H1 (cell line): ENCODE results near the gene DIP2C. TPM values are rescaled to one million over a fixed set of nuclear protein-coding genes. Genes with fewer than 3 reads are reported as not detected.

Experiments used
- CTCF ChIA-PET: fragments of 300-600 bp; sonication (Branson Sonifier 250); formaldehyde crosslinking; loops from one replicate; lab custom pipeline; 2021; ENCODE audit not compliant: partially characterized antibody; lab: Charles Lee
- POLR2A ChIA-PET: fragments of 300-600 bp; sonication (Branson Sonifier 250); formaldehyde crosslinking; loops from one replicate; lab custom pipeline; 2021; ENCODE audit warnings: inconsistent platforms; ENCODE audit not compliant: partially characterized antibody; lab: Charles Lee
- DNase-seq, 2 experiments: peaks; one replicate each; pipeline versions ENCODE4 v3.0.0 to v3.0.0-alpha.2; 2010 to 2022; ENCODE audit warnings: low spot score in 2 of 2, low read depth in 1 of 2, mixed read lengths in 1 of 2
- FAIRE-seq: peaks from 2 replicates; lab custom pipeline; 2011; peaks lifted over from hg19 to GRCh38; lab: Jason Lieb, UNC
- H2AFZ ChIP-seq: 2 replicates; pipeline ENCODE4 v1.8.1; 2012; ENCODE audit warnings: low read length, inconsistent platforms
- H2AK5ac ChIP-seq: 2 replicates; pipeline ENCODE4 v1.6.1; 2013; ENCODE audit warnings: low read depth, low read length
- H2BK120ac ChIP-seq: replicated peaks from 2 replicates; pipeline ENCODE3; 2013; ENCODE audit warnings: low read depth, low read length, inconsistent platforms
- H2BK12ac ChIP-seq: 2 replicates; pipeline ENCODE4 v1.6.1; 2013; ENCODE audit warnings: low read depth, low read length
- H2BK15ac ChIP-seq: 2 replicates; pipeline ENCODE4 v1.6.1; 2013; ENCODE audit warnings: low read length
- H2BK20ac ChIP-seq: 2 replicates; pipeline ENCODE4 v1.6.1; 2013; ENCODE audit warnings: low read length
- H2BK5ac ChIP-seq: 2 replicates; pipeline ENCODE4 v1.6.1; 2013; ENCODE audit warnings: low read depth, low read length
- H3K14ac ChIP-seq: 2 replicates; pipeline ENCODE4 v1.6.1; 2013; ENCODE audit warnings: inconsistent platforms; ENCODE audit not compliant: insufficient read length
- H3K18ac ChIP-seq: 2 replicates; pipeline ENCODE4 v1.6.1; 2013; ENCODE audit warnings: low read length; ENCODE audit errors: extremely low read depth
- H3K23ac ChIP-seq: 2 replicates; pipeline ENCODE4 v1.6.1; 2013; ENCODE audit warnings: inconsistent platforms; ENCODE audit not compliant: insufficient read length
- H3K23me2 ChIP-seq: 2 replicates; pipeline ENCODE4 v1.6.1; 2013; ENCODE audit warnings: low read depth, low read length
- H3K27ac ChIP-seq: 2 replicates; pipeline ENCODE4 v1.6.1; 2011; ENCODE audit warnings: low read depth, low read length, inconsistent platforms
- H3K27me3 ChIP-seq, 4 experiments: replicated peaks in 1 of 4; 1 replicate in 1 of 4; 2 replicates in 3 of 4; pipeline versions ENCODE4 v1.6.1 to v1.8.1; 2011 to 2013; ENCODE audit warnings: low read length in 3 of 4, mild to moderate bottlenecking in 3 of 4, inconsistent platforms in 2 of 4, mixed read lengths in 2 of 4, moderate library complexity in 1 of 4; ENCODE audit not compliant: control insufficient read depth in 3 of 4, insufficient read depth in 3 of 4; ENCODE audit errors: extremely low read depth in 1 of 4
- H3K36me3 ChIP-seq, 4 experiments: 2 replicates each; pipeline versions ENCODE4 v1.6.1 to v1.8.1; 2011 to 2013; ENCODE audit warnings: mild to moderate bottlenecking in 4 of 4, low read length in 3 of 4, moderate library complexity in 2 of 4, control low read depth in 1 of 4, inconsistent platforms in 1 of 4; ENCODE audit not compliant: insufficient read depth in 4 of 4, control insufficient read depth in 2 of 4
- H3K4ac ChIP-seq: replicated peaks from 2 replicates; pipeline ENCODE3; 2013; ENCODE audit warnings: low read length, low read depth, mixed read lengths, inconsistent platforms; ENCODE audit not compliant: insufficient read length
- H3K4me1 ChIP-seq, 4 experiments: replicated peaks in 1 of 4; 1 replicate in 1 of 4; 2 replicates in 3 of 4; pipeline versions ENCODE4 v1.6.1 to v1.8.1; 2011 to 2013; ENCODE audit warnings: low read length in 3 of 4, inconsistent platforms in 2 of 4, mixed read lengths in 1 of 4; ENCODE audit not compliant: insufficient read depth in 4 of 4, control insufficient read depth in 3 of 4
- H3K4me2 ChIP-seq, 2 experiments: 2 replicates each; pipeline versions ENCODE4 v1.6.1 to v1.8.1; 2011 to 2013; ENCODE audit warnings: low read depth in 2 of 2, low read length in 2 of 2, control low read depth in 1 of 2, inconsistent platforms in 1 of 2, mild to moderate bottlenecking in 1 of 2; ENCODE audit not compliant: insufficient read depth in 1 of 2
- H3K4me3 ChIP-seq, 4 experiments: fragments of 200-600, 300-600 bp in 1 of 4; sonication (generic), shearing (Covaris generic), sonication (Bioruptor Twin) in 1 of 4; 2 replicates each; pipeline versions ENCODE4 v1.5.1 to v1.8.1; 2011 to 2016; ENCODE audit warnings: low read length in 4 of 4, low read depth in 3 of 4, control low read depth in 2 of 4, inconsistent platforms in 2 of 4, mild to moderate bottlenecking in 2 of 4, mixed read lengths in 1 of 4, moderate library complexity in 1 of 4; ENCODE audit not compliant: insufficient read depth in 2 of 4; ENCODE audit errors: extremely low read depth in 1 of 4
- H3K56ac ChIP-seq: replicated peaks from 2 replicates; pipeline ENCODE3; 2013; ENCODE audit warnings: low read depth, mild to moderate bottlenecking, mixed read lengths, low read length, inconsistent platforms; ENCODE audit not compliant: insufficient read length
- H3K79me1 ChIP-seq: 2 replicates; pipeline ENCODE4 v1.6.1; 2013; ENCODE audit warnings: low read depth, low read length, control low read depth
- H3K79me2 ChIP-seq, 2 experiments: 2 replicates each; pipeline versions ENCODE4 v1.6.1 to v1.8.1; 2012 to 2013; ENCODE audit warnings: low read length in 2 of 2, mild to moderate bottlenecking in 2 of 2, inconsistent platforms in 1 of 2; ENCODE audit not compliant: insufficient read depth in 2 of 2, control insufficient read depth in 1 of 2
- H3K9ac ChIP-seq, 4 experiments: replicated peaks in 1 of 4; 1 replicate in 1 of 4; 2 replicates in 3 of 4; pipeline versions ENCODE4 v1.6.1 to v1.8.1; 2011 to 2013; ENCODE audit warnings: low read depth in 3 of 4, low read length in 3 of 4, control low read depth in 2 of 4, mild to moderate bottlenecking in 2 of 4, moderate library complexity in 2 of 4, inconsistent platforms in 1 of 4; ENCODE audit errors: extremely low read depth in 1 of 4
- H3K9me3 ChIP-seq, 2 experiments: 2 replicates each; pipeline versions ENCODE4 v1.6.1 to v1.8.1; 2012 to 2013; ENCODE audit warnings: mild to moderate bottlenecking in 2 of 2, moderate library complexity in 2 of 2, control low read depth in 1 of 2, inconsistent platforms in 1 of 2, low read depth in 1 of 2, low read length in 1 of 2, mixed read lengths in 1 of 2; ENCODE audit not compliant: insufficient read depth in 2 of 2
- H4K20me1 ChIP-seq, 2 experiments: replicated peaks in 1 of 2; 2 replicates each; pipeline versions ENCODE3 to v1.8.1; 2011 to 2013; ENCODE audit warnings: inconsistent platforms in 2 of 2, low read length in 2 of 2, mild to moderate bottlenecking in 1 of 2; ENCODE audit not compliant: insufficient read depth in 2 of 2, control insufficient read depth in 1 of 2
- H4K5ac ChIP-seq: 2 replicates; pipeline ENCODE4 v1.6.1; 2013; ENCODE audit warnings: low read length, low read depth, mixed read lengths, inconsistent platforms; ENCODE audit not compliant: insufficient read length
- H4K8ac ChIP-seq: 2 replicates; pipeline ENCODE4 v1.8.0; 2013; ENCODE audit warnings: mild to moderate bottlenecking, moderate library complexity, low read length, inconsistent platforms; ENCODE audit not compliant: insufficient read depth; ENCODE audit errors: extremely low read depth
- H4K91ac ChIP-seq: replicated peaks from 2 replicates; pipeline ENCODE3; 2013; ENCODE audit warnings: low read length, mixed read lengths, inconsistent platforms; ENCODE audit not compliant: insufficient read length
- BACH1 ChIP-seq: IDR thresholded peaks from 2 replicates; pipeline ENCODE4 v1.6.1; 2012; ENCODE audit warnings: low read length, improper control_type of control experiment
- BRCA1 ChIP-seq: IDR thresholded peaks from 2 replicates; pipeline ENCODE4 v1.6.1; 2012; ENCODE audit warnings: low read depth, low read length, improper control_type of control experiment
- CBX5 ChIP-seq: fragments of 300-800, 300-1000 bp; sonication (generic); IDR thresholded peaks from 2 replicates; pipeline ENCODE4 v1.7.1; 2016; ENCODE audit warnings: antibody characterized with exemption, low read length, low read depth
- CHD2 ChIP-seq: IDR thresholded peaks from 2 replicates; pipeline ENCODE4 v1.6.1; 2012; ENCODE audit warnings: low read length, improper control_type of control experiment
- HDAC6 ChIP-seq: IDR thresholded peaks from one replicate; pipeline ENCODE4 v1.7.1; 2012; ENCODE audit warnings: low read depth, mild to moderate bottlenecking, inconsistent platforms, low read length, moderate library complexity
- JUND ChIP-seq: IDR thresholded peaks from 2 replicates; pipeline ENCODE4 v1.6.1; 2011; ENCODE audit warnings: mild to moderate bottlenecking, improper control_type of control experiment, low read length
- KDM4A ChIP-seq: IDR thresholded peaks from one replicate; pipeline ENCODE4 v1.7.1; 2012; ENCODE audit warnings: low read depth, mild to moderate bottlenecking, moderate library complexity, low read length, inconsistent platforms; ENCODE audit not compliant: severe bottlenecking
- MAFK ChIP-seq: IDR thresholded peaks from 2 replicates; pipeline ENCODE4 v1.6.1; 2012; ENCODE audit warnings: low read depth, mild to moderate bottlenecking, improper control_type of control experiment, low read length
- NANOG ChIP-seq: IDR thresholded peaks from 2 replicates; pipeline ENCODE4 v1.6.1; 2011; ENCODE audit warnings: low read length, low read depth, mild to moderate bottlenecking, inconsistent platforms; ENCODE audit not compliant: insufficient read depth, poor library complexity, severe bottlenecking
- NRF1 ChIP-seq: IDR thresholded peaks from 2 replicates; pipeline ENCODE4 v1.6.1; 2011; ENCODE audit warnings: mild to moderate bottlenecking, low read depth, low read length, improper control_type of control experiment
- POLR2AphosphoS5 ChIP-seq: IDR thresholded peaks from 2 replicates; pipeline ENCODE4 v1.6.1; 2011; ENCODE audit warnings: low read depth, low read length
- RNF2 ChIP-seq: fragments of 200-900, 300-1000 bp; sonication (generic); IDR thresholded peaks from 2 replicates; pipeline ENCODE4 v1.7.1; 2016; ENCODE audit warnings: borderline replicate concordance, low read depth, mild to moderate bottlenecking, antibody characterized with exemption, low read length; ENCODE audit not compliant: poor library complexity, severe bottlenecking; ENCODE audit errors: missing control alignments
- SAP30 ChIP-seq: fragments of 300-600 bp; sonication (generic); IDR thresholded peaks from 2 replicates; pipeline ENCODE4 v1.7.1; 2012; ENCODE audit warnings: low read length, moderate library complexity, mild to moderate bottlenecking, inconsistent platforms; ENCODE audit not compliant: insufficient read depth, insufficient replicate concordance
- SIX5 ChIP-seq: IDR thresholded peaks from 2 replicates; pipeline ENCODE4 v1.6.1; 2011; ENCODE audit warnings: mild to moderate bottlenecking, low read depth, low read length
- SP1 ChIP-seq: IDR thresholded peaks from 2 replicates; pipeline ENCODE4 v1.6.1; 2011; ENCODE audit warnings: low read depth, low read length
- SP4 ChIP-seq: IDR thresholded peaks from 2 replicates; pipeline ENCODE4 v1.6.1; 2012; ENCODE audit warnings: low read length, inconsistent platforms
- WGBS, 2 experiments: shearing (Covaris generic) in 1 of 2; methylation state at CpG; one replicate each; pipeline versions ENCODE4 v1.1.6 to v1.1.7; 2013 to 2015; ENCODE audit warnings: low lambda C conversion rate in 2 of 2, mixed read lengths in 2 of 2, inconsistent platforms in 1 of 2, low coverage in 1 of 2, missing lambda C conversion rate in 1 of 2; ENCODE audit not compliant: insufficient replicate concordance in 2 of 2, insufficient coverage in 1 of 2, insufficient read length in 1 of 2; ENCODE audit errors: extremely low coverage in 1 of 2, missing lambda C conversion rate in 1 of 2; 5-methylcytosine and 5-hydroxymethylcytosine counted together
- polyA plus RNA-seq, 7 experiments: library from polyadenylated mRNA; depleted of rRNA in 3 of 7; stranded (reverse) in 5 of 7; unstranded in 2 of 7; fragments of >200 nt in 5 of 7; fragments of 200-250 nt in 2 of 7; gene quantifications; 1 replicate in 5 of 7; 2 replicates in 1 of 7; 4 replicates in 1 of 7; pipeline versions ENCODE4 v1.2.1 to v1.2.3, GENCODE V29; 2011 to 2013; ENCODE audit warnings: missing spikeins in 2 of 7, mixed read lengths in 2 of 7
- total RNA-seq: library from RNA; stranded (reverse); fragmentation: NEBNext Ultra II Directional; extraction: Animal tissue kit (Norgen Biotek cat#: 25700); gene quantifications from 2 replicates; pipeline ENCODE4 v1.2.1, GENCODE V29; 2021

DIP2C gene
- total and polyA plus RNA-seq, 2 of the 8 experiments (the other 6 are each of a cell fraction or from before 2014, with no cell fraction given), result 3.8 to 9.3 TPM

DNA sequence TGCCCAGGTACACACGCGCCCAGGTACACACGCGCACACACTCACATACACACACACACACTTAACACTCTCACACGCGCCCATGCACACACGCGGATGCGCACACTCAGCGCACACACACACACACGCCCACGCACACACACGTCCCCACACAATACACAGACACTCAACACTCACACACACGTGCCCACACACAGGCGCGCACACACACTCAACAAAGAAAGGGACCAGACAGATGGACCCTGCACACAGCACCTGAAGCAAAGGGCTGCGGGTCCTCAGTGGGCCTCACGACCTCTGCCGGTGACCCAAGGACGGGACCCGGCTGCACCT lies 296.8 kb downstream of the DIP2C start:
- H3K4me2 ChIP-seq, result no peak overlapping the region
- no peaks in the 10 kb centered on the region for H3K9me3 ChIP-seq
- H3K4ac ChIP-seq, result no peak overlapping the region
- POLR2A ChIA-PET, result no interaction called here
- H3K36me3 ChIP-seq, result no peaks in the 10 kb centered on the region
- H2BK120ac ChIP-seq, result no peak overlapping the region
- no peak overlapping the region for H2AFZ ChIP-seq
- no peaks in the 10 kb centered on the region for H3K79me1 ChIP-seq
- FAIRE-seq (no peak), DNase-seq (no peak)
- no peak overlapping the region for H2BK12ac ChIP-seq
- CTCF ChIA-PET, result interaction anchor here (1.0 kb wide), 1 partner anchor 18 kb away, joined by 3 read pairs; no protein-coding TSS in a partner anchor
- no peaks in the 10 kb centered on the region for H3K79me2 ChIP-seq
- H2BK5ac ChIP-seq, result peak overlapping the region; percentile 75
- H4K91ac ChIP-seq, result no peak overlapping the region
- no peak overlapping the region for H3K56ac ChIP-seq
- no peak overlapping the region for H4K8ac ChIP-seq
- no peak overlapping the region for H3K27ac ChIP-seq
- H3K14ac ChIP-seq, result no peak overlapping the region
- H3K4me3 ChIP-seq, result no peak overlapping the region
- no peak overlapping the region for H2BK20ac ChIP-seq
- H3K4me1 ChIP-seq, result peaks cover 0 to 11% (median 6%) of the 10 kb centered on the region in 4 experiments; a peak in 6 of 7 replicates
- no peaks in the 10 kb centered on the region for H3K27me3 ChIP-seq
- 0 out of 2 replicates have a peak overlapping the region, but pooled peaks have one; percentile 24 for H2AK5ac ChIP-seq
- peaks cover 2 to 4% of the 10 kb centered on the region in 2 experiments for H4K20me1 ChIP-seq
- H3K23me2 ChIP-seq, result no peaks in the 10 kb centered on the region
- 92% methylated on average over 21 of the region's 21 CpGs; no CpG with 5 or more reads in 1 of the 2 experiments for WGBS, 2 experiments
- H3K9ac ChIP-seq, result no peak overlapping the region
- TF ChIP-seq MAFK, result no peak
- no peak for TF ChIP-seq BRCA1
- no peak for TF ChIP-seq NANOG
- no peak for TF ChIP-seq NRF1
- no peak for TF ChIP-seq RNF2
- TF ChIP-seq SIX5, result no peak
- TF ChIP-seq KDM4A, result no peak
- TF ChIP-seq SAP30, result no peak
- no peak for TF ChIP-seq BACH1
- no peak for TF ChIP-seq SP1
- no peak for TF ChIP-seq SP4
- TF ChIP-seq CBX5, result no peak
- no peak for TF ChIP-seq CHD2
- TF ChIP-seq HDAC6, result no peak
- TF ChIP-seq POLR2AphosphoS5, result no peak
- TF ChIP-seq JUND, result no peak
- no peak overlapping the region for H3K23ac ChIP-seq
- H4K5ac ChIP-seq, result no peak overlapping the region
- H3K18ac ChIP-seq, result no peak overlapping the region
- no peak overlapping the region for H2BK15ac ChIP-seq
